ENCODE data around the gene LLGL1.

Gene LLGL1

DNA sequence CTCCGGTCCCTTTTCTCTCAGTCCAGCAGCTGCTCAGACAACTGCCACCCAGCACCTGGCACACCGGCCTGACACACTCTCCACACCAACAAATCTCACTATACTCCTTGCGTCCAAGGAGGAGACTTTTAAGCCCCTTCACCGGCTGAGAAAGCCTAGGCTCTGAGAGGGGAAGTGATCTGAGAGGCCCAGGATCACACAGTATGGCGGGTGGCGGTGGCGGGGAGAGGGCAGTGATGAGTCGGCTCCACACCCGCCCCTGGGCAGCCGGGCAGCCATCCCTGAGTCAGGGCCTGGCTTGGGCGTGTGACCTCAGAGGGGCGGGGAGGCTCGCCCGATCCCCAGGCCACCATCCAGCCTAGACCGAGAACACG is 32.5 kb downstream of the LLGL1 start:
- peak overlapping the region; percentile 73 for H3K4me3 ChIP-seq (ENCODE audit: low read length)
- H3K9ac ChIP-seq (ENCODE audit: low read length): peak overlapping the region; percentile 88
- peaks cover 18% of the 10 kb centered on the region for H3K36me3 ChIP-seq (ENCODE audit: control insufficient read depth, insufficient read depth, low read length)
- no peaks in the 10 kb centered on the region for H3K9me3 ChIP-seq (ENCODE audit: control insufficient read depth, low read length)
- peaks cover 49% of the 10 kb centered on the region for H3K4me1 ChIP-seq (ENCODE audit: control insufficient read depth, insufficient read depth, low read length)
- H3K27me3 ChIP-seq (ENCODE audit: control insufficient read depth, insufficient read depth, low read length): no peaks in the 10 kb centered on the region

GRCh38 chr17:18258356-18259038 is 33.1 kb downstream of the LLGL1 start, which contains the start of gene FLII:
Gene FLII, minus strand, starts transcription at chr17:18258738. Its CDS starts 48 bp downstream, at chr17:18258690.
- Histone ChIP-seq H3K9me3 (ENCODE audit: control insufficient read depth, low read length) (no peaks in the 10 kb centered on the region), H3K36me3 (ENCODE audit: control insufficient read depth, insufficient read depth, low read length) (peaks cover 14% of the 10 kb centered on the region), H3K4me1 (ENCODE audit: control insufficient read depth, insufficient read depth, low read length) (peaks cover 49% of the 10 kb centered on the region), H3K27me3 (ENCODE audit: control insufficient read depth, insufficient read depth, low read length) (no peaks in the 10 kb centered on the region), H3K9ac (ENCODE audit: low read length) (peak within 1 kb of the TSS; percentile 88), H3K4me3 (ENCODE audit: low read length) (peak within 1 kb of the TSS; percentile 73)

DNA sequence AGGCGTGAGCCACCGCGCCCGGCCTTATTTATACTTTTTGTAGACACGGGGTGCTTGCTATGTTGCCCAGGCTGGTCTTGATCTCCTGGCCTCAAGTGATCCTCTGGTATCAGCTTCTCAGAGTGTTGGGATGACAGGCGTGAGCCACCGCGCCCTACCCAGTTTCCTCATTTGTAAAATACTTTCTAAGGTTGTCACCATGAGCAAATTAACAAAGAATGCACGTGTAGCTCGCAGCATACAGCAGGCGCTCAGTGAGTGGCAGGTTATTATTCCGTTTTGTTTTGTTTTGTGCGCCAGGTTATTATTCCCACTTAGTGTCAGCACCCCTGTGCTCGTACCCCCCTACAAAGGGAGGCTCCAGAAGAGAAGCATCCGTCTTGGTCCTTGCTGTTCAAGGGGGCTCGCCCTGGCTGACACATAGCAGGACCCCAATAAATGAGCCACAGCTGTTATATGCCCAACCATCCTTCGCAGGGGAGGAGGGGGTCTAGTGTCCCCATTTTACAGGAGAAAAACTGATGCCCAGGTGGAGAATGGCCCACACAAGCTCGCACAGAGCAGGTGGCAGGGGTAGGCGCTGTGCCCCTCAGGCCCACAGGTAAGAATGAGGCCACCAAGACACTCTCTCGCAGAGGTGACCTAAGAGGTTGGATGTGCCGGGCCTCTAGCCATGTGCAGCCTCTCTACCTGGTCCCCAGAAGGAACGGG is 34.3 kb downstream of the LLGL1 start:
- Histone ChIP-seq H3K4me3 (ENCODE audit: low read length) (peak overlapping the region; percentile 86), H3K4me1 (ENCODE audit: control insufficient read depth, insufficient read depth, low read length) (peaks cover 49% of the 10 kb centered on the region), H3K27me3 (ENCODE audit: control insufficient read depth, insufficient read depth, low read length) (no peaks in the 10 kb centered on the region), H3K9ac (ENCODE audit: low read length) (peak overlapping the region; percentile 97), H3K9me3 (ENCODE audit: control insufficient read depth, low read length) (no peaks in the 10 kb centered on the region), H3K36me3 (ENCODE audit: control insufficient read depth, insufficient read depth, low read length) (peaks cover 7% of the 10 kb centered on the region)

DNA sequence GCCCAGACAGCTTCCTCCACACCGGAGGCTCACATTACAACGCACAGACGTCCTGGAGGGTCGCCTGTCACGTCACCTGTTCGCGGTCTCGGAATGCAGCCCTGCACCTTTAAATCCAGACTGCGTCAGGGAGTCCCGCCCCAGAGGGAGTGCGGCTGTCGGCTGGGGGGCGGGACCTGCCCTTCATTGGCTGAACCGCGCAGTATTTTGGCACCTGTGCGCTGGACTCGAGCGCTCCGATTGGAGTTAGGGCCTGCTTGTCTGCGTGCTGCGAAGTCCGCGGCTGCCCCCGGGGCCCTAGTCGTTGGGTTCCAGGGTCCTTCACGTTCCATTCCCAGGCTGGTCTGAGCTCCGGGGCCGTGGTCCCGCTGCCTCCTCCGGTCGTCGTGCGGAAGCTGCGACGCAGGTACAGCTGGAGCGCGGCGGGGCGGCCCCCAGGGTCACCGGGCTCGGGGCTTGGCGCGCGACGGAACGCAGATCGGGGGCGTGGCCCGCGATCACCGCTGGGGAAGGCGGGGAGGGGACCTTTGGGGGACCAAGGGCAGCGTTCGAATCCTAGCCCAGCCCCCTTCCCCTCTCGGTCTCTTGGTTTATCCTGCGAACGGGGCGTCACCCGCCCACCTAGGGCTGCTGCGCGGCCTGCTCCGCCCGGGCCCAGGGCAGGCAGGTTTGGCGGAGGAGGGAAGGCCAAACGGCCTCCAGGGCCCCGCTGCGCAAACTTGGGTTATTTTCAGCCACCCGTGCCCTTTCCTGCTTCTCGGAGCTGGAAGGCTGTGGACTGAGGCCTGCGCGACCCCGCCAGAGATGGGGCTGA is 35.1 kb downstream of the LLGL1 start, which contains the start of gene MIEF2:
Gene MIEF2, plus strand, starts transcription at position 331 of the 814 bp plus-strand sequence. CDS start 2,059 bp downstream, outside the sequence.
- no peaks in the 10 kb centered on the region for H3K9me3 ChIP-seq (ENCODE audit: control insufficient read depth, low read length)
- H3K27me3 ChIP-seq (ENCODE audit: control insufficient read depth, insufficient read depth, low read length): no peaks in the 10 kb centered on the region
- H3K9ac ChIP-seq (ENCODE audit: low read length): peak within 1 kb of the TSS; percentile 97
- peaks cover 49% of the 10 kb centered on the region for H3K4me1 ChIP-seq (ENCODE audit: control insufficient read depth, insufficient read depth, low read length)
- peak within 1 kb of the TSS; percentile 86 for H3K4me3 ChIP-seq (ENCODE audit: low read length)
- H3K36me3 ChIP-seq (ENCODE audit: control insufficient read depth, insufficient read depth, low read length): peaks cover 4% of the 10 kb centered on the region

GRCh38 chr17:18261146-18261515 is 35.7 kb downstream of the LLGL1 start:
- Histone ChIP-seq H3K27me3 (ENCODE audit: control insufficient read depth, insufficient read depth, low read length) (no peaks in the 10 kb centered on the region), H3K36me3 (ENCODE audit: control insufficient read depth, insufficient read depth, low read length) (peaks cover 4% of the 10 kb centered on the region), H3K9ac (ENCODE audit: low read length) (peak overlapping the region; percentile 97), H3K4me3 (ENCODE audit: low read length) (peak overlapping the region; percentile 86), H3K9me3 (ENCODE audit: control insufficient read depth, low read length) (no peaks in the 10 kb centered on the region), H3K4me1 (ENCODE audit: control insufficient read depth, insufficient read depth, low read length) (peaks cover 49% of the 10 kb centered on the region)

GRCh38 chr17:18261659-18262058 is 36.2 kb downstream of the LLGL1 start:
- peak overlapping the region; percentile 86 for H3K4me3 ChIP-seq (ENCODE audit: low read length)
- H3K9me3 ChIP-seq (ENCODE audit: control insufficient read depth, low read length): no peaks in the 10 kb centered on the region
- H3K36me3 ChIP-seq (ENCODE audit: control insufficient read depth, insufficient read depth, low read length): peaks cover 4% of the 10 kb centered on the region
- H3K9ac ChIP-seq (ENCODE audit: low read length): peak overlapping the region; percentile 97
- H3K4me1 ChIP-seq (ENCODE audit: control insufficient read depth, insufficient read depth, low read length): peaks cover 44% of the 10 kb centered on the region
- no peaks in the 10 kb centered on the region for H3K27me3 ChIP-seq (ENCODE audit: control insufficient read depth, insufficient read depth, low read length)

DNA sequence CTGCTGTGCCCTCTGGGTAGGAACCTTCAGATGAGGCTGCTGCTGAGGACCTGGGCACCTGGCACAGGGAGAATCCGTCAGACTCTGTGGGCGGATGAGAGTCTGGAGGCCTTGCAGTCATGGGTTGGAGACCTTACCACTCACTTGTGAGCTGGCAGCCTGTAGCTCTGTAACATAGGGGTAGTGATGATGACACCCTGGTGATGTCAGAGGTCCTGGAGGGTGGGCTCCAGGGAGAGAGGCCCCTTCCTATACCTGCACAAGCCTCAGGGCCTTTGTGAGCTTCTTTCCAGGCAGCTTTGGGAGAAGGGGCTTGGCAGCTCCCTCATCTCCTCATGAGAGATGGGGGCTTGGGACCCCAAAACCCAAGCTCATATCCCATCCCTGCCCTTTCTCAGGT is 36.7 kb downstream of the LLGL1 start:
- H3K36me3 ChIP-seq (ENCODE audit: control insufficient read depth, insufficient read depth, low read length): peaks cover 4% of the 10 kb centered on the region
- H3K4me3 ChIP-seq (ENCODE audit: low read length): peak overlapping the region; percentile 86
- H3K4me1 ChIP-seq (ENCODE audit: control insufficient read depth, insufficient read depth, low read length): peaks cover 39% of the 10 kb centered on the region
- H3K27me3 ChIP-seq (ENCODE audit: control insufficient read depth, insufficient read depth, low read length): no peaks in the 10 kb centered on the region
- no peaks in the 10 kb centered on the region for H3K9me3 ChIP-seq (ENCODE audit: control insufficient read depth, low read length)
- H3K9ac ChIP-seq (ENCODE audit: low read length): peak overlapping the region; percentile 97

DNA sequence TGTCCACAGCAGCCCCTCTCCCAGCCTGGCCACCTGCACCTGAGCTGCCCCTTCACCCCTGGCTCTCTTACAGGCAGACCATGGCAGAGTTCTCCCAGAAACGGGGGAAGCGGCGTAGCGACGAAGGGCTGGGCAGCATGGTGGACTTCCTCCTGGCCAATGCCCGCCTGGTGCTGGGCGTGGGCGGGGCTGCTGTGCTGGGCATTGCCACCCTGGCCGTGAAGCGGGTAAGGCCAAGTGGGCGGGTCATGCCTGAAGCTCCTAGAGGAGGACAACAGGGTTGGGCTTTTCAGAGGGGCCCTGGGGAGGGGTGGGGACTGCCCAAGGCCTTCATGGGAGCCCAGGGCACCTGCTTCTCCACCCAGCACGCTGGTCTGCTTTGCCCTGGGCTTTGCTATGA is 37.2 kb downstream of the LLGL1 start:
- H3K9me3 ChIP-seq (ENCODE audit: control insufficient read depth, low read length): no peaks in the 10 kb centered on the region
- H3K27me3 ChIP-seq (ENCODE audit: control insufficient read depth, insufficient read depth, low read length): no peaks in the 10 kb centered on the region
- H3K4me1 ChIP-seq (ENCODE audit: control insufficient read depth, insufficient read depth, low read length): peaks cover 34% of the 10 kb centered on the region
- H3K9ac ChIP-seq (ENCODE audit: low read length): no peak overlapping the region
- no peak overlapping the region for H3K4me3 ChIP-seq (ENCODE audit: low read length)
- H3K36me3 ChIP-seq (ENCODE audit: control insufficient read depth, insufficient read depth, low read length): peaks cover 4% of the 10 kb centered on the region

DNA sequence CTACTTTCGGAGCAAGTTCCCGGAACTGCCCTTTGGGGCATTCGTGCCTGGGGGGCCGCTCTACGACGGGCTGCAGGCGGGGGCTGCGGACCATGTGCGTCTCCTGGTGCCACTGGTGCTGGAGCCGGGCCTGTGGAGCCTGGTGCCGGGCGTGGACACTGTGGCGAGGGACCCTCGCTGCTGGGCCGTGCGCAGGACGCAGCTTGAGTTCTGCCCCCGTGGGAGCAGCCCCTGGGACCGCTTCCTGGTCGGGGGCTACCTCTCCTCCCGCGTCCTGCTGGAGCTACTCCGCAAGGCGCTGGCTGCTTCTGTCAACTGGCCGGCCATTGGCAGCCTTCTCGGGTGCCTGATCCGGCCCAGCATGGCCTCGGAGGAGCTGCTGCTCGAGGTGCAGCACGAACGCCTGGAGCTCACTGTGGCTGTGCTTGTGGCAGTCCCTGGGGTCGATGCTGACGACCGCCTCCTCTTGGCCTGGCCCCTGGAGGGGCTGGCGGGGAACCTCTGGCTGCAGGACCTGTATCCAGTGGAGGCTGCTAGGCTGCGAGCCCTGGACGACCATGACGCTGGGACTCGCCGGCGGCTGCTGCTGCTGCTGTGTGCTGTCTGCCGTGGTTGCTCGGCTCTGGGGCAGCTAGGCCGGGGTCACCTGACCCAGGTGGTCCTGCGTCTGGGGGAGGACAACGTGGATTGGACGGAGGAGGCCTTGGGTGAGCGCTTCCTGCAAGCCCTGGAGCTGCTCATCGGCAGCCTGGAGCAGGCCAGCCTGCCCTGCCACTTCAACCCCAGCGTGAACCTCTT is 38.6 kb downstream of the LLGL1 start:
- Histone ChIP-seq H3K9ac (ENCODE audit: low read length) (no peak overlapping the region), H3K36me3 (ENCODE audit: control insufficient read depth, insufficient read depth, low read length) (peaks cover 4% of the 10 kb centered on the region)

DNA sequence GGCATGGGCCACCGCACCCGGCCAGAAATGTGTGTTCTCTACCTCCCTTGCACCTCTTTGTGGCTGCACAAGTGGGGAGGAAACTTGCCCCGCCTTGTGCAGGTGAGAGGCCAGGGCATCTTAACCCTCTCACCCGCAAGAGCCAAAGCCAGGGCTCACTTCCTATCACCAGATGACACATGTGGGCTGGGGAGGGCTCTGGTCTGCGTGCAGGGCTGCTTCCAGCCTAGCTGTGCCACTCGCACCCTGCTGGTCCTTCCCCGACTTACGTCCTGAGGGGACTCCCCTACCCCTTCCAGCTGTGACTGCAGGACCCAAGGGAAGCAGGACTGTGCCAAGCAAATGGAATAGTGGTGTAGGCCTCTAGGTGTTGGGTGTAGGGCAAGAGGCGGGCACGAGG is 41.9 kb downstream of the LLGL1 start:
- Histone ChIP-seq H3K9ac (ENCODE audit: low read length) (no peak overlapping the region), H3K27me3 (ENCODE audit: control insufficient read depth, insufficient read depth, low read length) (no peaks in the 10 kb centered on the region), H3K4me1 (ENCODE audit: control insufficient read depth, insufficient read depth, low read length) (peaks cover 7% of the 10 kb centered on the region), H3K4me3 (ENCODE audit: low read length) (no peak overlapping the region), H3K36me3 (ENCODE audit: control insufficient read depth, insufficient read depth, low read length) (peaks cover 4% of the 10 kb centered on the region), H3K9me3 (ENCODE audit: control insufficient read depth, low read length) (no peaks in the 10 kb centered on the region)

More for the DNA sequence above, 38.6 kb downstream of the LLGL1 start:
- no peak overlapping the region for H3K4me3 ChIP-seq (ENCODE audit: low read length)
- H3K4me1 ChIP-seq (ENCODE audit: control insufficient read depth, insufficient read depth, low read length): peaks cover 29% of the 10 kb centered on the region
- no peaks in the 10 kb centered on the region for H3K9me3 ChIP-seq (ENCODE audit: control insufficient read depth, low read length)
- H3K27me3 ChIP-seq (ENCODE audit: control insufficient read depth, insufficient read depth, low read length): no peaks in the 10 kb centered on the region

DNA sequence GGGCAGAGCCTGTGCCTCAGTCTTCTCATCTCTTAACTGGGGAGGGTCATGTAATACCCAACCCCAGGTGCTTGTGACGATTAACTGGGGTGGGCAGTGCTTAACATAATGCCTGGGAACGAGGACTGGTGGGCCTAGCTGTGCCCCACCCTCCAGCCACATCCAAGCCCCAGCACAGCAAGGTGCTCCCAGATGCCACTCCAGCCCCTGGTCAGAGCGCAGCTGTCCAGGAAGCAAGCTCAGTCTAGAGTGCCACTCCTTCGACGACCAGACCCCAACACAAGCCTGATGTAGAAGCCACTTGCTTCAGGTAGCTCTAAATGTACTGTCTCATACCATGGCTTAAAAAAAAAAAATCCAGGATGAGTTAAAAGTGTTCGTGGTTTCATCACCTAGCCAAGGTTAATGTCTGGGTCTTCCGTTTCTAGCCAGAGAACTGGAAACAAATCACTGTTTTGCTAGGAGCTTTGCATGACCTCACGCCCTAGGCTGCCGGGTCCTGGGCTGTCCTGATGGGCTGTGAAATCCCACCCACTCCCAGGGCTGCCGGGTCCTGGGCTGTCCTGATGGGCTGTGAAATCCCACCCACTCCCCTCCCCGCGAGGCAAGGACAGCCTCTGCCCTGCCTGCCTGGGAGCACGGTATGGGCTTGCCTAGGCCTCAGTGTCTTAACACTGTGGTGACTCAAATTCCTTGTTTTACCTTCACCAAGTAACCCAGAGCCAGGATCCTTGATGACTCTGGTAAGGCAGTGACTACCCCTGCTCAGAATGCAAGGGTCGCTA is 42.7 kb downstream of the LLGL1 start:
- Histone ChIP-seq H3K4me3 (ENCODE audit: low read length) (no peak overlapping the region), H3K4me1 (ENCODE audit: control insufficient read depth, insufficient read depth, low read length) (no peaks in the 10 kb centered on the region), H3K9ac (ENCODE audit: low read length) (no peak overlapping the region), H3K9me3 (ENCODE audit: control insufficient read depth, low read length) (no peaks in the 10 kb centered on the region), H3K36me3 (ENCODE audit: control insufficient read depth, insufficient read depth, low read length) (peaks cover 4% of the 10 kb centered on the region), H3K27me3 (ENCODE audit: control insufficient read depth, insufficient read depth, low read length) (no peaks in the 10 kb centered on the region)

Measured in mucosa of stomach (tissue), 1 donor.